GM19455 (cell line): ENCODE measurements around the gene MTA2.
"Not testable (repeated sequence)": the region's sequence is repeated elsewhere in the genome, so short reads cannot be mapped to it uniquely, and the experiment has no call there.

Source experiments
- ATAC-seq: cut with Tn5 transposase; IDR thresholded peaks from one replicate; pipeline ENCODE4 v1.9.1; 2021; ENCODE audit not compliant: unreplicated experiment

The MTA2 gene

DNA sequence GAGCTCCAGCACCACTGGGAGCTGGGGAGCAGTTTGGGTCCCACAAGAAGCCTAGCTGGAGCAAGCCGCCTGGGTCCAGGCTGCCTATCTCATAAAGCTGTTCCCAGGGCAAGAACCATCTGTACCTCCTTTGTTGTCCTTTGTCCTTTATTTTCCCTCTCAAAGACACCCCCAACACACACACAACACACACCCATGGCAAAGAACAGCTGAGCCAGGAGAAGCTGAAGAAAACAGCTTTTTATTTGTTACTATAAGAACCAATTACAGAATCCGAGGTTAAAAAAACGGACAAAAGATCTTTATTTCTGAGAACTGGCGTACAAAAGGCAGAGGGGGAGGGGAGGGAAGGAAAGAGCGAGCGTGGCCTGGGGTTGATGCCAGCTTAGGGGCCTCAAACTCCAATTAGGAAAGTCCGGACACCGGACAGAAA lies 8.7 kb downstream of the MTA2 start:
- no peak for ATAC-seq

DNA sequence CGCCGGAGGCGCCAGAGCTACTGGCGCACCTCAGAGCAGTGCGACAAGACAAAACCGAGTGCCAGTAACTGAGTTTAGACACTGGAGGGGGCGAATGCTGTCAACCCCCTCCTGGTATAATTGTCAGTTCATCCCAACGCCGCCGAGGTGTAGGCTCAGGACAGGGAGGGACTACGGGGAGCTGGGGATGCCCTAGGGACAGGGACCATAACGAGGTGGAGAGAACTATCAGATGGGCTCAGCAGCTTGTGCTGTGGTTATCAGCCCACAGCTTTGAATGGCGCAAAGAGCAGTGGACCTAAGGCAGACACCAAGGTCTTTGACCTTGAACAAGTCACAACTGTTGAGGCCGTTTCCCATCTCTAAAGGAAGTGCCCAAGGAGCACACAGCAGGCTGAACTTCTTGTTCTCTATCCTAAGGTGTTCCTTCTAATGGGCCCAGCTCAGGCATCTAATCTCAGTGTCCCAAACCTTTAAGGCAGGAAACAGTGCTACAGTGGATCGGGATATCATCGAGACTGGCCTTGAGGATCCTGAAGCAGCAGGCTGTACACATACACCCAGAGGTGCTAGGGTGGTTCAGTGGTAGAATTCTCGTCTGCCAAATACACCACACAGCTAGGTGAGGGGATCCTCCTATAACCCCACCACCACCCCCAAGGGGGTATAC lies 9.4 kb downstream of the MTA2 start:
- ATAC-seq = no peak

DNA sequence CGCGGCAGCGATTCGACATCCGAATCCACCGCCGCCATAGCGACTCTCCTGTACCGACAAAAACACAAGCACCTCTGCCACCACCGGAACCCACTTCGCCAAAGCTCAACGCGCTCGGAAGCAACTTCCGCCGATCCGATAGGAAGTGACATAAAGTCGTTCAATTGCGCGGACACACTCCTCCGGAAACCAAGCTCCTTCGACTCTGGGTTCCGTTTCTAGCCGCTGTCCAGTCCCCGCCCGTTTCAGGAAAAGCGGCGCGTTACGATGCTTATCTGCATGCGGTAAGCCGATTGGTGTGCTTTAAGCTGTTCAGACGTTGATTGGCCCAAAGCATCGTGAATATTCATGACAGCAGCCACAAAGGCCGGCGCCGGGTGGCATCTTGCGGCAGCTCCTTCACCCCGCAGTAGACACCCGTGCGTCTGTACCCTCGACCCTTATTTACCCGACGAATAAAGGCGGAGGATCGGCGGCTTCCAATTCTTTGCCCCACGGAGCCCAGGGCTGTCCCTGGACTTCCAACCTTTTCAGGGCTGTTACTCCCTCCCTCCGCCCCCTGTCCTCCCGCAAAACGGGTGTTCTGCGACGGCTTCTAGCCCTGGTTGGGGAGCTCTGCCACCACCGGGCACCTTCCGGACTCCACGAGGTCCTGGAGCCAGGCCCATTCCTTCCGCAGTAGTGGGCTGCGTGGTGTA lies 10.1 kb downstream of the MTA2 start, which contains the start of gene TUT1:
TSS of gene TUT1 (minus strand) at position 76 of the 698 bp plus-strand sequence. CDS start at position 38, 38 bp downstream.
- ATAC-seq = peak; percentile 87

DNA sequence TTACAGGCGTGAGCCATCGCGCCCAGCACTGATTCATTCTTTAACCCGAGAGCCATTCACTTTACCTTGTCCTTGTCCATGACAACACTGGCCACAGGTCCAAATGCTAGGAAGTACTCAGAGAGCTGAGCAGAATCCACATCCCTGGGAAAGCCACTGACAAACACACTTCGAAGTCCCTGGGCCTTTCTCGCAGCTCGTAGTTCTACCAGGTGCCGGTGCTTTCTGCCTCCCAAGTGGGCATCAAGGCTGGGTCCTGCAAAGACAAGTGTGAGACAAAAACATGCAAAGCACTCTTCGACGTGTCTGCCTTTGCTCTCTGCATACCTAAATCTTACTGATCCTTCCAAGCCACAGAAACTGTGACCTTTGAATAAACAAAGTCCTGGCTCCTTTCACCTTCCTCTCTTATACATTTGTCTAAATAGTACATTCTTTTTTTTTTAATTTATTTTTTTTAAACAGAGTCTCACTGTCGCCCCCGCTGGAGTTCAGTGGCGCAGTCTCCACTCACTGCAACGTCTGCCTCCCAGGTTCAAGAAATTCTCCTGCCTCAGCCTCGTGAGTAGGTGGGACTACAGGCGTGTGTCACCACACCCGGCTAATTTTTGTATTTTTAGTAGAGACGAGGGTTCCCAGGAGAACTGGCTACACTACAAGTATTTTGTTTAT lies 12.6 kb downstream of the MTA2 start:
- ATAC-seq = no peak

DNA sequence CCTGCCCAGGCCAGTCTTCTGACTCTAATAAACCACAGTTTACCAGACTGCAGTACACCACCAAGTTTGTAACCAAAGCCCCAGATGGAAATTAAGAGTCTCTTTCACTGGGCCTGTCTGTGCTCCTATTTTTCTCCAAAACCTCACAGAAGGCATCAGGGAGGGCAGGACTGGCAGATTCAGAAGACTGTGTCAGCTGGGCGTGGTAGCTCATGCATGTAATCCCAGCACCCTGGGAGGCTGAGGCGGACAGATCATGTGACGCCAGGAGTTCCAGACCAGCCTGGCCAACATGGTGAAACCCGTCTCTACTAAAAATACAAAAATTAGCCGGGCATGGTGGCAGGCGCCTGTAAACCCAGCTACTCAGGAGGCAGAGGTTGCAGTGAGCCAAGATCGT lies 16.3 kb downstream of the MTA2 start:
- not testable (repeated sequence) for ATAC-seq

DNA sequence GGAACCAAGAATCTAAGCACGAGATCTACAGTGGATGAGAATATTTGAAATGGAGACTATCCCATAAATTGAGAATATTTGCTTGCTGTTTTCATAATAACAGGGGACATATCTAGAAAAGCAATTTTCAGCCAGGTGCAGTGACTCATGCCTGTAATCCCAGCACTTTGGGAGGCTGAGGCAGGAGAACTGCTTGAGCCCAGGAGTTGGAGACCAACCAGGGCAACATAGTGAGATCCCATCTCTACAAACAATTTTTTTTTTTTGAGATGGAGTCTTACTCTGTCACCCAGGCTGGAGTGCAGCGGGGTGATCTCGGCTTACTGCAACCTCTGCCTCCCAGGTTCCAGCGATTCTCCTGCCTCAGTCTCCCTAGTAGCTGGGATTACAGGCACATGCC lies 19.9 kb downstream of the MTA2 start:
- not testable (repeated sequence) for ATAC-seq

DNA sequence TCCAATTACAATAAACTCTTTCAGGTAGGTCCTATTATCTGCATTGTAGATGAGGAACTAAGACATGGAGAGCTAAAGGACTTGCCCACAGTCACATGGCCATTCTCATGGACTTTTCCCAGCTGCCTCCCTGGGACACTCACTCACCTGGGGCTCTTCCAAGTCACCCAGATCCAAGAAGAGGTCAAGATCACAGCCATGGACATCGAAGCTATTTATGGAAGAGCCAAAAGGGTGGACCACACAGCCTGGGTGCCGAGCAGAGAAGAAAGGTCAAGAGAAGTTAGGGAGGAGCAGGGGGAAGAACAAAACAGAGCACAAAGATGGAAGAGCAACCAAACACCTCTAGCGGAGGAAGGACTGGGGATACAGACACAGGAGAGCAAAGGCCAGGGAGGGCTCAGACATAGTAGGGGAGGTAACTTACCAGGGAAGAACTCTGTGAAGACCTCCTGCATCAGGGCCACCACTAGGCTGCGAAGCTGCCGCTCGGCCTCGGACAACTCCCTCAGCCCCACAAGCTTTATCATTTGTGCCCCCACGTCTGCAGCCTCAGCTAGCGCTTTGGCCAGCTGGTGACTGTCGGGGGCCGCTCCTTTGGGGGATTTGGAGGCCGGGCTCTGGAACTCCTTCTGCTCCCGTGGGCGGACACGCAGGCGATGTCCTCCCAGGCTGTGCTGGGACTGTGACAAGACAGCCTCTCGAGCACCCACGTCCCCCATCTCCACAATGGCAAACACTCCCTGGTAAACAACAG lies 20.5 kb downstream of the MTA2 start:
- no peak for ATAC-seq

DNA sequence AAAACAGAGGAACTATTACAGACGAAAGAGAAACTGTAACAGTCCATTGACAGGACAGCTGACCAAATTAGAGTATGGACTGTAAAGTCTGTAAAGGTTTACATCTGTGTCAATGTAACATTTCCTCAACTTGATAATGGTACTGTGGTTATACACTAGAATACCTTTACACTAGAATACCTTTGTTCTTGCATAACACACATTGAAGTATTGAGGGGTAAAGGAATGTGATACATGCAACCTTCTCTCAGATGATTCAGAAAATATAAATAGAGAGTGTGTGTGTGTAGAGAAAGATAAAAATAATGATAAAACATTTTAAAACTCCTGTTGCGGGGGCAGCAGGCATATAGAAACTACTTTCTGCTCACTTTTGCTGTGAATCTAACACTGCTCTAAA lies 22.4 kb downstream of the MTA2 start:
- ATAC-seq = no peak

DNA sequence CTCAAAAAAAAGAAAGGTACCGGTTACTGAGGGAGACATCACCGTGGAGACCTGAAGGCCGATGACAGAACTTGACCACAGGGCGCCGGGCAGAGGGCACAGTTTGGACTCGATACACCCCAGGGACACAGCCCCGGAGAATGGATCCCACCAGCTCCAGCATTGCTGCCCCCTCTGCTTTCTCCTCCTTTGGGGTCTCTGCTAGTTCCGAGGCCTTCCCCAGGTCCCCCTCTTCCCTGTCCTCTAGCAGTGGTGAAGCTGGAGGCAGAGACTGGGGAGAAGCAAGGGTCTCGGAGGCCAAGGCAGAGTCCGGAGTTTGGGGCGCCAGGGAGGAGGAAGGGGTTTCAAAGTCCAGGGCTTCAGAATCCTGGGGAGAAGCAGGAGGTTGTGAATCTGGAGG lies 23.1 kb downstream of the MTA2 start:
- no peak for ATAC-seq

DNA sequence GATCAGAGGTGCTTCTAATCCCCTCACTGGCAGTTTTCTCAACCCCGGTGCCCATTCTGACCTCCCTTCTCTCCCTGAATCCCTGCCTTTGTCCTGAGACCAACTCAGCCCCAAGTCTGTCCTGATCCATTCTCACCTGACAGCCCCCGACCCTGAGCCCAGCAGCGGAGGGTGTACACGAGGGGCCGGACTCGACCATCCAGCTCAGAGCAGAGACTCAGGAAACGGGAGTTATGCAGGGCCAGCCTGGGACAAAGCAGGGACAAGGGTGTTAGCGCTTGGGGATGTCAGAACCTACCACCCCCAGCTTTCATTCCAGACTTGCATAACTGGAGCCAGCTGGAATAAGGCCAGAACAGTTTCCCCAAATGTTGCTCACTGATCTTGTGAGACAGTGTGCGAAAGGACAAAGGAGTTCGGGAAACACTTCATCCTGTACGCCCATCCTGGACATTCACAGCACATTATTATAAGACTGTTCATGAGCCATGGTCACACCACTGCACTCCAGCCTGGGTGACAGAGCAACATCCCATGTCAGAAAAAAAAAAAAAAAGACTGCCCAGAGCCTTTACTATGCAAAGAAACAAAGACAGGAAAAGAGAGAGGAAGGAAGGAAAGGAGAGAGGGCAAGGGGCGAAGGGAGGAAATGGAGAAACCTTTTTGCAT lies 24.5 kb downstream of the MTA2 start:
- ATAC-seq = no peak

DNA sequence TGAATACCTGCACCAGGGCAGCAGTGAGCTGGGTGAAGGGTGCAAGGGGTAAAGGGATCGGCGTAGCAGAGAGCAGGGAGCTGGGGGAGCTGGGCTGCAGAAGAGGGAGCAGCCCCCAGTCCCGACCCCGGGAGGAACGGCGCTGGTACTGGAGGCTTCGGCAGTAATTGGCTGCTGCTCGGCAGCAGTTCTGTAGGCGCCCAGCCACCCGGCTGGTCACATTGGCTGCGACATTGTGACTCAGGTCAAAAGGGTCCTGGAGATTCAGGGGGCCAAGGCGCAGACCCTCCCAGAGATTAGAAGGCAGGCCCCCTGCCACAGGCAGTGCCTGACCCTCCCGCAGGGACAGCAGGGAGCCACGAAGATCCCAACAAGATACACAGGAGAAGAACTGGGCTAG lies 25.8 kb downstream of the MTA2 start:
- ATAC-seq = no peak

DNA sequence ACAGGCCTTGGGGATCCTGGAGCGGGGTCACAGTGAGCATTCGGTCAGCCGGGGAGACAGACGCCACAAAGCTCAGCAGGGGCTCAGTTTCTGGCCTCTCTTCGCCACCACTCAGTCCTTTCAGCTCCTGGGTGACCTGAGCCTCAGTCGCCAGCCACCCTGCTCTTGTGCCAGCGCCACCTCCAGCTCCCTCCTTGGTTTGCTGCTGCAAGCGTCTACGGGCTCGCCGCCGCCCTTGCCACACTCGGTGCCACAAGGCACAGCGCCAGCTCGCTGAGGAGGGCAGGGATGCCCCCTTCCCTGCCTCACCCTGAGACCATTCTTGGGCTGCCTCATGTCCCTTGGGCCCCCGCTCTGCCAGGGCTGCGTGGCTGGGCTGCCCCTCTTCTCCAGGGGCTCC lies 26.5 kb downstream of the MTA2 start:
- no peak for ATAC-seq

DNA sequence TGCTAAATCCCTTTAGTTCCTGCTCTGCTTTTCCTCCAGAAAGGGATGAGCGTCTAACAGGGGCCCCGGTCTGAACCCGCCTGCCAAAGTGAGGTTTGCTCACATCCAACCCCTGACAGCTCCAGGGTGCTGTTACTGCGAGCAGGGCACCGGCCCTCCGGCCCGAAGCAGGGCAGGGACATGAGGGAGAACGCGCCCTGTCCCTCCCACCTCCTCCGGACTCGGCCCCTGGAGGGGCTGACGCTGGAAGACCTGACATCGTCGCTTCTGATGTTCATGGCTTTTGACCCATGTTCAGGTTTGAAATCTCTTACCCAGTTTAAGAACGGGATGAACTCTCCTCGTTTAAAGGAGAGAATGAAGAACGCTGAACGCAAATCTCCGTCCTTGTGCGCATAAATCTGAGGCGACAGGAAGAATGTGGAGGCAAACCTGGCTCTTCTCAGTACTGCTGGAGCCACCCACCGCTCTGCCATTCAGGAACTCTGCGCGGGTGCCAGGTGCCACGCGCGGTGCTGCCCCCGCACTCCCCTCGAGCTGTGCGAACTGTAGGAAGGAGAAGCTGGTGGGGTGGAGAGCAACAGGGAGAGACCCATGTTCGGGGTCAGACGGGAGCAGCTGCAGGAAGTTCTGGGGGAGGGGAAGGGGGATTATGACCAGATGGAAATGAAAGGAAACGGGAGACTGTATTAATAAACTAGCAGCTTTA lies 27.1 kb downstream of the MTA2 start:
- peak; percentile 2 for ATAC-seq

DNA sequence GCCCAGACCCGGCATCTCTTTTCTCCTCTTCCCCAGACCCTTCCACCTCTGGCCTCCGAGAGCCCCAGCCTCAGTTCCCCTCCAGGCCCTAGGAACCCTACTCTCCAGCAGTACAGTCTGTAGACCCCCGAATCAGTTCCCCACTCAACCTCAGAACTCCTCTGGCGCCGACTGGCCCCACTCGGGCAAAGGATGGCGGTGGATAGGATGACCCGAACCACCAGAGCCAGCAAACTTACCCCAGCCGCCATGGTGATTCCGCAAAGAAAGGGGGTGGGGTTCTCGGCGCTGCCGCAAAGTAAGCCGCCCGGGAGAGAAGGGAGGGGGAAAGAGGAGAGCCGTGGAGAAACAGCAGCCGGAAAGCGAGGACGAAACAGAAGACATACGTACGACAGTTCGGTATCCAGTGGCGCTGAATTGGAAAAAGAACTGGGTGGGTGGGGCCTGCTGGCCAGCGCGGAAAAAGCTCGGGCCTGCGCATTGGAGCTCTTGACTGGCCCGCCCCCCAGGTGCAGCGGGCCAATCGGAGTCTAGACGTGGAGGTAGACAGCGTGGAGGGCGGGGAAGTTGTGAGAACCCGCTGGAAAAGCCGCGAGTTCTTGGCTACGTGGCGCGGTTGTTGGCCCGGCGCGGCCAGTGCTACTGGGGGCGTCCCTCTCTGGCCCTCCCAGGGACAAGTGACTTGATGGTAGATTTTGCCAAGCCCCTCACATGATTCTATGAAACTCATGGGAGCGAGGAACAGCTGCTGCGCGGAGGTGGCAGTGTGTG lies 27.9 kb downstream of the MTA2 start, which contains the start of gene EEF1G:
TSS of gene EEF1G (minus strand) at position 300 of the 771 bp plus-strand sequence. CDS start at position 251, 49 bp downstream.
- ATAC-seq = peak; percentile 77

DNA sequence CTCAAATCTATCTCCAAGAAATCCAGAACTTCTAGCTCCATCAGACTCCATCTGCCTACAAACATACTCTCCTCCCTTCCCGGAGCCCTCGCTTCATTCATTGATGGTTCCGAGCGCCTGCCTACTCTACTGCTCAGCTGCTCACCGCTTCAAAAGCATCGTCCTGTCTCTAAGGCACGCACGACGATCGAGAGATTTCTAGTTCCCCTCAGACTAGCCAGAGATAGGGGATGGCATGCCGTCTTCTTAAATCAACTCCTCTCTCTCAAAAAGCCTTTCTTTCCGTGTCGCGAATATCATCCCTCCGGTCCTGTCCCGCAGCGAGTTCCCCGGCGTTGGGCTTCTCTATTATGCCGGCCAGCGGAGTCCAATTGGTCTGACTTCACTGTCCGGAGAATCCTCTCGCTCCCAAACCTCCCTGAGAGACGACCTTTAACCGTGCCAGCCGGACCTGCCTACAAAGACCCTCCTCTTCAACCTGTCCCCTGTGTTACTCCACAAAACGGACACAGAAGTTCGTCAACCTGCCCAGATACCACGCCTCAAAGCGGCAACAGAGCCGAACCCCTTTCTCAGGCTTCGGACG lies 28.6 kb downstream of the MTA2 start:
- ATAC-seq = no peak

DNA sequence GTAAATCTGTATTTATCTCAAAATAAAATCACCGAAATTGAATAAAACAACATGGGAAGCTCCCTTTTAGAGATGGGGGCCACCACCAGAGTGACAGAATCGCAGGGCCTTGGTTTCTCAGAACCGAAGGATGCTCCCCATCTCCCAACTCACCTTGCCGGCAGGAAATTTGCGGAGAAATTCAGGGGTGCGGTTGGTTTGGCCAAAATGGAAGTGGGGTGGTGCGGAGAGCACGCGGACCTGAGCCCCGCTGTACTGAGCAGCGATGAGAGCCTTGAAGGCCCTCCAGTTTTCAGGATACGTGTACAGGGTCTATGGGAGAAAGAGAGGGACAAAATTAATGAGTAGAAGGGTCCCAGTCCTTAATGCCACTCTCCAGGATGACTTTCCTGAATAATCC lies 29.2 kb downstream of the MTA2 start:
- ATAC-seq = no peak

DNA sequence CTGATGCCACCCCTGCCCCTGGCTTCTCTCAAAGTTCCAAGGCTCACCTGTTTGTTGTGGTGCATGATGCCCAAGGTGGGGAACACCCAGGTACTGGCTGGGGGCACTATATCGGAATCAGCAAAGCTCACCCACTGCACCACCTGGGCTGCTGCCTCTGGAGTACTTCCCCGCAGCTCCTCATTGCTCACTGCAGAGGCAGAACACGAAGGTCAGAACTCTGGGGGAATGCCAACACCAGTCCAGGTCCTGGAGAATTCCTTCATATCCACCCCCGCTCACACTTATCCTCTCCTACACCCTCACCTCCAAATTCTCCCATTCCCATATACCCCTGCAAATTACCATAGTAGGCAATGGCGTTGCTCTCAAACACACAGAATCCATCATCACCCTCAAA lies 30.2 kb downstream of the MTA2 start:
- ATAC-seq = not testable (repeated sequence)

DNA sequence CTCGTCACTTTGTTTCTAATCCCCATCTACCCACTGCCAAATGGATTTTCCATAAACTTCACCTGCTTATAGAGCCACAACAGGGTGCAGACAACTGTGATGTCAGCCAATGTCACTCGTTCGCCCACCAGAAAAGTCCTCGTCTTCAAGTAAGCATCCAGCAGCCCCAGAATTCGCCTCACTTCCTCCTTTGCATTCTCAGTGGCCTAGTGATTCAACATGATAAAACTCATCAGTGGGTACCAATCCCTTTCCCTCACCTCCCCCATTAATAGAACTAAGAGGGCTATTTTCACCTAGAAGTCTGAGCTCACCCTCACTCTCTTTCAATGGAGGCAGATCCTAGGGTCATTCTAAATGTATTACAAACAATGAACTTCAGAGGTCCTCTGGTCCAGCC lies 30.8 kb downstream of the MTA2 start:
- ATAC-seq = not testable (repeated sequence)

DNA sequence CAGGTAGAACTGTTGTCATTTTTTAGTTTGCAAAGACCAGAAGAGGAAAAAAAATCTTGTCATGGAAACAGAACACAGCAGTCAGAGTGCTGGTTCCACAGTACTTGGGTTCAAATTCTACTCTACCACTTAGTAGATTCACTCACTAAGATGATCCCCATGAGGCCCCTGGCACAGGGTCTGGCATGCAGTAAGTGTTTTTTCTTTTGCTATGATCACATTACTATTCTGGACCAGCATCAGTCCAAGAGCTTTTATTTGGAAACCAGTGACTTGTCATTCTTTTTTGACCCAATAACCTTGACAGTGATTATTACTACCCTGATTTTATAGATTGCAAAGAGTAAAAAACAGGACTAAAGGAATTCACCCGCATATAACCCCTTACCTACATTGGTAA lies 32.1 kb downstream of the MTA2 start:
- ATAC-seq = no peak
